Fibroblast of skin of left quadriceps (primary cell): ENCODE results near the gene LIPC.

ENCODE experiments used
- DNase-seq, 2 experiments: peaks; one replicate each; pipeline ENCODE4 v3.0.0-alpha.2; 2013; ENCODE audit warnings: low read depth in 2 of 2

The LIPC gene

GRCh38 chr15:58616171-58616570 is 184.4 kb downstream of the LIPC start:
- peak; percentile 24 to 26 for DNase-seq
